GM20431 (cell line): Measurements from ENCODE around the gene CHN1.

Experiments used
- in situ Hi-C: fragments of 300-500 bp; cut with MseI, MboI; formaldehyde crosslinking; loops from one replicate; pipeline ENCODE4 v1.15.0; 2020; ENCODE audit warnings: low sequenced_read_pairs; ENCODE audit not compliant: unreplicated experiment

CHN1 gene

GRCh38 chr2:174777347-174778084, 227.7 kb downstream of the CHN1 start:
- in situ Hi-C loops: no loop called here

- in situ Hi-C loops: no loop called here
Observed at GRCh38 chr2:174776675-174777074, 228.5 kb downstream of the CHN1 start.

- in situ Hi-C loops: no loop called here
Observed at GRCh38 chr2:174776223-174776622, 229.0 kb downstream of the CHN1 start.

- in situ Hi-C loops: no loop called here
Observed at GRCh38 chr2:174775571-174775980, 229.6 kb downstream of the CHN1 start.

GRCh38 chr2:174774886-174775285, 230.3 kb downstream of the CHN1 start:
- in situ Hi-C loops: no loop called here

- in situ Hi-C loops: no loop called here
Observed at GRCh38 chr2:174773215-174773614, 232.0 kb downstream of the CHN1 start.

- in situ Hi-C loops: no loop called here
Observed at GRCh38 chr2:174772472-174772801, 232.7 kb downstream of the CHN1 start.

- in situ Hi-C loops: no loop called here
Observed at GRCh38 chr2:174771631-174772471, 233.3 kb downstream of the CHN1 start.

GRCh38 chr2:174771136-174771535, 234.0 kb downstream of the CHN1 start:
- in situ Hi-C loops: no loop called here

- in situ Hi-C loops: no loop called here
Observed at GRCh38 chr2:174768557-174768956, 236.6 kb downstream of the CHN1 start.

- in situ Hi-C loops: no loop called here
Observed at GRCh38 chr2:174766271-174766670, 238.9 kb downstream of the CHN1 start.

- in situ Hi-C loops: no loop called here
Observed at GRCh38 chr2:174765576-174765975, 239.6 kb downstream of the CHN1 start.

- in situ Hi-C loops: no loop called here
Observed at GRCh38 chr2:174764280-174765255, 240.6 kb downstream of the CHN1 start, which contains the start of gene CHRNA1. Gene CHRNA1, minus strand, starts transcription at chr2:174764472. Its CDS starts 78 bp downstream, at chr2:174764394.

- in situ Hi-C loops: no loop called here
Observed at GRCh38 chr2:174763780-174764179, 241.4 kb downstream of the CHN1 start.

GRCh38 chr2:174762464-174762863, 242.7 kb downstream of the CHN1 start:
- in situ Hi-C loops: no loop called here

GRCh38 chr2:174761837-174762236, 243.3 kb downstream of the CHN1 start:
- in situ Hi-C loops: no loop called here

- in situ Hi-C loops: no loop called here
Observed at GRCh38 chr2:174760845-174761473, 244.2 kb downstream of the CHN1 start.

GRCh38 chr2:174759381-174760065, 245.7 kb downstream of the CHN1 start:
- in situ Hi-C loops: no loop called here

GRCh38 chr2:174756743-174757142, 248.4 kb downstream of the CHN1 start:
- in situ Hi-C loops: no loop called here
